ENCODE data around the gene BCLAF1.

Gene BCLAF1

GRCh38 chr6:136213853-136214252, 75.8 kb downstream of the BCLAF1 start:
- no peak for TF ChIP-seq CTCF (IDR thresholded peaks at IDR 0.05; ENCODE audit: insufficient read depth, missing control alignments)
- DNase-seq (ENCODE audit: insufficient read length, low spot score), result no peak
- no peak for FAIRE-seq

GRCh38 chr6:136213012-136213539, 76.6 kb downstream of the BCLAF1 start:
- TF ChIP-seq CTCF (IDR thresholded peaks at IDR 0.05; ENCODE audit: insufficient read depth, missing control alignments), result no peak
- DNase-seq (ENCODE audit: insufficient read length, low spot score) (no peak), FAIRE-seq (no peak)

- FAIRE-seq (no peak), DNase-seq (ENCODE audit: insufficient read length, low spot score) (no peak)
- TF ChIP-seq CTCF (IDR thresholded peaks at IDR 0.05; ENCODE audit: insufficient read depth, missing control alignments), result no peak
These were observed 77.0 kb downstream of the BCLAF1 start for GRCh38 chr6:136212608-136213007.

- DNase-seq (ENCODE audit: insufficient read length, low spot score) (no peak), FAIRE-seq (no peak)
- no peak for TF ChIP-seq CTCF (IDR thresholded peaks at IDR 0.05; ENCODE audit: insufficient read depth, missing control alignments)
These were observed 79.1 kb downstream of the BCLAF1 start for GRCh38 chr6:136210398-136211165.

GRCh38 chr6:136209496-136209895, 80.2 kb downstream of the BCLAF1 start:
- no peak for TF ChIP-seq CTCF (IDR thresholded peaks at IDR 0.05; ENCODE audit: insufficient read depth, missing control alignments)
- no peak for DNase-seq (ENCODE audit: insufficient read length, low spot score)
- FAIRE-seq, result no peak

- DNase-seq (ENCODE audit: insufficient read length, low spot score), result no peak
- no peak for FAIRE-seq
- TF ChIP-seq CTCF (IDR thresholded peaks at IDR 0.05; ENCODE audit: insufficient read depth, missing control alignments), result no peak
These were observed 80.9 kb downstream of the BCLAF1 start for GRCh38 chr6:136208783-136209182.
